GM13976 (cell line): ENCODE results near the gene ADAMTS13.
A peak's percentile ranks its signal among the peaks of the same experiment; 100 is the strongest.

ENCODE experiments used
- DNase-seq: peaks from one replicate; pipeline ENCODE4 v3.0.0; 2012; ENCODE audit warnings: low spot score
- CTCF ChIP-seq: IDR thresholded peaks from 2 replicates; pipeline ENCODE4 v1.5.1; 2012; ENCODE audit warnings: borderline replicate concordance, mild to moderate bottlenecking; ENCODE audit not compliant: insufficient read depth; ENCODE audit errors: extremely low read depth, missing control alignments, control extremely low read depth
- in situ Hi-C: fragments of 300-500 bp; cut with MboI; formaldehyde crosslinking; loops from one replicate; pipeline ENCODE4 v1.12.0; 2022; ENCODE audit warnings: low sequenced_read_pairs, mixed read lengths, inconsistent platforms; ENCODE audit not compliant: unreplicated experiment

ADAMTS13 gene

GRCh38 chr9:133402689-133403088, 19.5 kb upstream of the ADAMTS13 start:
- no peak for DNase-seq
- no peak for TF ChIP-seq CTCF
- in situ Hi-C loops: no loop called here

GRCh38 chr9:133403766-133404453, 18.3 kb upstream of the ADAMTS13 start:
- in situ Hi-C loops: no loop called here
- peak; percentile 66 for DNase-seq
- peak; percentile 53 for TF ChIP-seq CTCF

- TF ChIP-seq CTCF: no peak
- in situ Hi-C loops: no loop called here
- no peak for DNase-seq
Measured at GRCh38 chr9:133404454-133405002, 17.6 kb upstream of the ADAMTS13 start.

DNA sequence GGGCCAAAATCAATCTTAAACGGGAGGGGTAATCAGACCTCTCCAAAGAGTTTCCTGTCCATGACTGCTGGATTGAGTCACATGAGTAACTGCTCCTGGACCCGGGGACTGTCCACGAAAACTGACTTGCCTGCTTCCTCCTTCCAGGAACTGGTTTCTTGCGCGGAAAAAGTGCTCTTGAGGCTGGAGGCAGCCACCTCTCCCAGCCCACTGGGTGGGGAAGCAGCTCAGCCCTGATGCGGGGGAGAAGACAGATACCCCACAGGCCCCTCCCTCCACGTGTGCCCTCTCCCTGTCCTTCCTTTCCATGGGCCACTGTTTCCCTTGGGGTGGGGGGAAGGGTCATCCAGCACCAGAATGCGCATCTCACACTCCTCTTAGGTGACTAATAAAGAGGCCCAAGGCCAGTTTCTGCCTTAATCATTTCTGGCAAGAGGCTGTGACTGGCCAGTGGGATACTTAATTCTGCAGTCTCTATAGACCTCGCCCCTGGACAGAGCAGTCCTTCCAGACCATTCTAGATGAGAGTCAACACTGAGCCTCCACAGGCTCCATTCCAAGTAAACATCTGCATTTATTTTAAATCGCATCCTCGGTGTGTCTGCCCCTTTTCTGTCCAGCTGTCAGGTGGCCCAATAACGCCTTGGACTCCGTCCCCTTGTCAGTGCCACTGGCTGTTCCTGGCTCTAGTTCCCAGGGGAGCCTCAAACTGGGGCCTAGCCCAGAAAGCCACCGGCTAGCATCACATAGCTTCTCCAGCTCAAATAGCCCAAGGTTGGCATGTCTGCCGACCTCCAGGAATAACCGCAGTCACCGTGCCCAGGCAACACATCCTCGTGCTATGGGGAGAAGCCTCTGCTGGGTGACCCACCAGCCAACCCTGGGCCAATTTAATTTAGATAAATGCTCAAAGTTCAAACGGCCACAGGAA, 16.4 kb upstream of the ADAMTS13 start:
- in situ Hi-C loops: no loop called here
- no peak for DNase-seq
- TF ChIP-seq CTCF: no peak

- in situ Hi-C loops: no loop called here
- peak; percentile 94 for TF ChIP-seq CTCF
- peak; percentile 90 for DNase-seq
Measured at GRCh38 chr9:133406480-133407307, 15.5 kb upstream of the ADAMTS13 start.

DNA sequence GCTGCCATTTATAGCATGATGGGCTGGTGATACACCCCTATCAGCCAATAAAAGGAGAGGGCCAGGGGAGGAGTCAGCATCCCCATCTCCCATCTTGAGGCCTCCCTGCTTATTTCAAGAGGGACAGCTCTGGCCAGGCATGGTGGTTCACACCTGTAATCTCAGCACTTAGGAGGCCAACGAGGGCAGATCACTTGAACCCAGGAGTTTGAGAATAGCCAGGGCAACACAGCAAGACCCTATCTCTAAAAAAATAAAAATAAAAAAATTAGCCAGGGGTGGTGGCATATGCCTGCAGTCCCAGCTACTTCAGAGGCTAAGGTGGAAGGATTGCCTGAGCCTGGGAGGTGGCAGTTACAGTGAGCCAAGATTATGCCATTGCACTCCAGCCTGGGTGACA, 14.1 kb upstream of the ADAMTS13 start:
- no peak for DNase-seq
- no peak for TF ChIP-seq CTCF
- in situ Hi-C loops: no loop called here
